ENCODE results near the gene KRT4.

The KRT4 gene

GRCh38 chr12:52815676-52816588 lies 2.0 kb upstream of the KRT4 start:
- Histone ChIP-seq H3K36me3 (ENCODE audit: control insufficient read depth, insufficient read depth, low read length) (no peaks in the 10 kb centered on the region), H3K4me3 (ENCODE audit: insufficient read depth, low read depth, low read length, poor library complexity, severe bottlenecking) (no peak overlapping the region), H3K9me3 (ENCODE audit: control insufficient read depth, low read length) (no peaks in the 10 kb centered on the region), H3K4me1 (ENCODE audit: control insufficient read depth, insufficient read depth, low read length, poor library complexity, severe bottlenecking) (no peaks in the 10 kb centered on the region), H3K27ac (ENCODE audit: insufficient read depth, low read length, poor library complexity, severe bottlenecking) (no peak overlapping the region), H3K27me3 (replicated peaks; ENCODE audit: control insufficient read depth, insufficient read depth, low read length, poor library complexity, severe bottlenecking) (no peaks in the 10 kb centered on the region)
- DNase-seq: no peak

GRCh38 chr12:52815161-52815560 lies 1.2 kb upstream of the KRT4 start:
- no peaks in the 10 kb centered on the region for H3K27me3 ChIP-seq (replicated peaks; ENCODE audit: control insufficient read depth, insufficient read depth, low read length, poor library complexity, severe bottlenecking)
- DNase-seq: no peak

GRCh38 chr12:52814710-52815155 lies 817 bp upstream of the KRT4 start:
- Histone ChIP-seq H3K27me3 (replicated peaks; ENCODE audit: control insufficient read depth, insufficient read depth, low read length, poor library complexity, severe bottlenecking) (no peaks in the 10 kb centered on the region), H3K4me1 (ENCODE audit: control insufficient read depth, insufficient read depth, low read length, poor library complexity, severe bottlenecking) (no peaks in the 10 kb centered on the region), H3K36me3 (ENCODE audit: control insufficient read depth, insufficient read depth, low read length) (no peaks in the 10 kb centered on the region), H3K4me3 (ENCODE audit: insufficient read depth, low read depth, low read length, poor library complexity, severe bottlenecking) (no peak overlapping the region), H3K9me3 (ENCODE audit: control insufficient read depth, low read length) (no peaks in the 10 kb centered on the region), H3K27ac (ENCODE audit: insufficient read depth, low read length, poor library complexity, severe bottlenecking) (no peak overlapping the region)
- no peak for DNase-seq

More at GRCh38 chr12:52815161-52815560, 1.2 kb upstream of the KRT4 start:
- no peaks in the 10 kb centered on the region for H3K9me3 ChIP-seq (ENCODE audit: control insufficient read depth, low read length)
- H3K4me1 ChIP-seq (ENCODE audit: control insufficient read depth, insufficient read depth, low read length, poor library complexity, severe bottlenecking): no peaks in the 10 kb centered on the region
- no peak overlapping the region for H3K27ac ChIP-seq (ENCODE audit: insufficient read depth, low read length, poor library complexity, severe bottlenecking)
- no peaks in the 10 kb centered on the region for H3K36me3 ChIP-seq (ENCODE audit: control insufficient read depth, insufficient read depth, low read length)
- H3K4me3 ChIP-seq (ENCODE audit: insufficient read depth, low read depth, low read length, poor library complexity, severe bottlenecking): no peak overlapping the region

GRCh38 chr12:52813203-52813819 lies 605 bp downstream of the KRT4 start:
- H3K4me3 ChIP-seq (ENCODE audit: insufficient read depth, low read depth, low read length, poor library complexity, severe bottlenecking): no peak overlapping the region
- no peaks in the 10 kb centered on the region for H3K36me3 ChIP-seq (ENCODE audit: control insufficient read depth, insufficient read depth, low read length)
- no peak for DNase-seq
- H3K4me1 ChIP-seq (ENCODE audit: control insufficient read depth, insufficient read depth, low read length, poor library complexity, severe bottlenecking): no peaks in the 10 kb centered on the region
- no peaks in the 10 kb centered on the region for H3K9me3 ChIP-seq (ENCODE audit: control insufficient read depth, low read length)
- H3K27me3 ChIP-seq (replicated peaks; ENCODE audit: control insufficient read depth, insufficient read depth, low read length, poor library complexity, severe bottlenecking): no peaks in the 10 kb centered on the region
- H3K27ac ChIP-seq (ENCODE audit: insufficient read depth, low read length, poor library complexity, severe bottlenecking): no peak overlapping the region

GRCh38 chr12:52812749-52813148 lies 1.2 kb downstream of the KRT4 start:
- Histone ChIP-seq H3K4me3 (ENCODE audit: insufficient read depth, low read depth, low read length, poor library complexity, severe bottlenecking) (no peak overlapping the region), H3K27me3 (replicated peaks; ENCODE audit: control insufficient read depth, insufficient read depth, low read length, poor library complexity, severe bottlenecking) (no peaks in the 10 kb centered on the region), H3K4me1 (ENCODE audit: control insufficient read depth, insufficient read depth, low read length, poor library complexity, severe bottlenecking) (no peaks in the 10 kb centered on the region), H3K9me3 (ENCODE audit: control insufficient read depth, low read length) (no peaks in the 10 kb centered on the region), H3K36me3 (ENCODE audit: control insufficient read depth, insufficient read depth, low read length) (no peaks in the 10 kb centered on the region), H3K27ac (ENCODE audit: insufficient read depth, low read length, poor library complexity, severe bottlenecking) (no peak overlapping the region)
- no peak for DNase-seq

GRCh38 chr12:52812073-52812400 lies 1.9 kb downstream of the KRT4 start:
- Histone ChIP-seq H3K27me3 (replicated peaks; ENCODE audit: control insufficient read depth, insufficient read depth, low read length, poor library complexity, severe bottlenecking) (no peaks in the 10 kb centered on the region), H3K27ac (ENCODE audit: insufficient read depth, low read length, poor library complexity, severe bottlenecking) (no peak overlapping the region), H3K9me3 (ENCODE audit: control insufficient read depth, low read length) (no peaks in the 10 kb centered on the region), H3K36me3 (ENCODE audit: control insufficient read depth, insufficient read depth, low read length) (no peaks in the 10 kb centered on the region), H3K4me1 (ENCODE audit: control insufficient read depth, insufficient read depth, low read length, poor library complexity, severe bottlenecking) (no peaks in the 10 kb centered on the region), H3K4me3 (ENCODE audit: insufficient read depth, low read depth, low read length, poor library complexity, severe bottlenecking) (no peak overlapping the region)
- no peak for DNase-seq

GRCh38 chr12:52811191-52812072 lies 2.5 kb downstream of the KRT4 start:
- H3K27ac ChIP-seq (ENCODE audit: insufficient read depth, low read length, poor library complexity, severe bottlenecking): no peak overlapping the region
- H3K4me1 ChIP-seq (ENCODE audit: control insufficient read depth, insufficient read depth, low read length, poor library complexity, severe bottlenecking): no peaks in the 10 kb centered on the region
- H3K27me3 ChIP-seq (replicated peaks; ENCODE audit: control insufficient read depth, insufficient read depth, low read length, poor library complexity, severe bottlenecking): no peaks in the 10 kb centered on the region
- no peak for DNase-seq
- H3K9me3 ChIP-seq (ENCODE audit: control insufficient read depth, low read length): no peaks in the 10 kb centered on the region
- H3K36me3 ChIP-seq (ENCODE audit: control insufficient read depth, insufficient read depth, low read length): no peaks in the 10 kb centered on the region
- no peak overlapping the region for H3K4me3 ChIP-seq (ENCODE audit: insufficient read depth, low read depth, low read length, poor library complexity, severe bottlenecking)

GRCh38 chr12:52810554-52810953 lies 3.4 kb downstream of the KRT4 start:
- Histone ChIP-seq H3K4me1 (ENCODE audit: control insufficient read depth, insufficient read depth, low read length, poor library complexity, severe bottlenecking) (no peaks in the 10 kb centered on the region), H3K36me3 (ENCODE audit: control insufficient read depth, insufficient read depth, low read length) (no peaks in the 10 kb centered on the region), H3K27ac (ENCODE audit: insufficient read depth, low read length, poor library complexity, severe bottlenecking) (no peak overlapping the region), H3K27me3 (replicated peaks; ENCODE audit: control insufficient read depth, insufficient read depth, low read length, poor library complexity, severe bottlenecking) (no peaks in the 10 kb centered on the region), H3K9me3 (ENCODE audit: control insufficient read depth, low read length) (no peaks in the 10 kb centered on the region), H3K4me3 (ENCODE audit: insufficient read depth, low read depth, low read length, poor library complexity, severe bottlenecking) (no peak overlapping the region)
- DNase-seq: no peak

- H3K4me1 ChIP-seq (ENCODE audit: control insufficient read depth, insufficient read depth, low read length, poor library complexity, severe bottlenecking): no peaks in the 10 kb centered on the region
Measured at GRCh38 chr12:52809166-52809565, 4.8 kb downstream of the KRT4 start.

More at GRCh38 chr12:52809166-52809565, 4.8 kb downstream of the KRT4 start:
- H3K36me3 ChIP-seq (ENCODE audit: control insufficient read depth, insufficient read depth, low read length): no peaks in the 10 kb centered on the region
- H3K9me3 ChIP-seq (ENCODE audit: control insufficient read depth, low read length): no peaks in the 10 kb centered on the region
- H3K27ac ChIP-seq (ENCODE audit: insufficient read depth, low read length, poor library complexity, severe bottlenecking): no peak overlapping the region
- DNase-seq: no peak
- no peak overlapping the region for H3K4me3 ChIP-seq (ENCODE audit: insufficient read depth, low read depth, low read length, poor library complexity, severe bottlenecking)
- no peaks in the 10 kb centered on the region for H3K27me3 ChIP-seq (replicated peaks; ENCODE audit: control insufficient read depth, insufficient read depth, low read length, poor library complexity, severe bottlenecking)

All from effector memory CD4-positive, alpha-beta T cell (primary cell).